GM12801 (cell line): ENCODE data around the gene CDK9.

Source experiments
- TF ChIP-seq, protein P1 (sequence below): IDR thresholded peaks from one replicate; pipeline ENCODE4 v1.5.1; 2011; ENCODE audit warnings: control low read depth; ENCODE audit not compliant: insufficient read length; ENCODE audit errors: extremely low read depth

CDK9 gene

DNA sequence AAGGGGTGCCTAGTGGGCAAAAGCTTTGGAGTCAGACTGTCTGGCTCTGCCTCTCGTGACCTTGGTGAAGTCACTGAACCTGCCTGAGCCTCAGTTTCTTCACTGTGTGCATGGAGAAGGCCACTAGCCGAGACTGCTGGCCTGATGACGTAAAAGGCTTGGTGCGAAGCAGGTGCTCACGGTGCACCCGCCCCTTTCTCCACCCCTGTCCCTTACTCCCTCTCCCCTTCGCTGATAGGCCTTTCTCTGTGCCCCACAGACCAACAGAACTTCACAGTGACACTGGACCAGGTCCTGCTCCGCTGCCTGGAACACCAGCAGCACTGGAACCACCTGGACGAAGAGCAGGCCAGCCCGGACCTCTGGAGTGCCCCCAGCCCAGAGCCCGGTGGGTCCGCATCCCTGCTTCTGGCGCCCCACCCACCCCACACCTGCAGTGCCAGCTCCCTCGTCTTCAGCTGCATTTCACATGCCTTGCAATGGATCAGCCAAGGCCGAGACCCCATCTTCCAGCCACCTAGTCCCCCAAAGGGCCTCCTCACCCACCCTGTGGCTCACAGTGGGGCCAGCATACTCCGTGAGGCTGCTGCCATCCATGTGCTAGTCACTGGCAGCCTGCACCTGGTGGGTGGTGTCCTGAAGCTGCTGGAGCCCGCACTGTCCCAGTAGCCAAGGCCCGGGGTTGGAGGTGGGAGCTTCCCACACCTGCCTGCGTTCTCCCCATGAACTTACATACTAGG lies 27.3 kb downstream of the CDK9 start:
- TF ChIP-seq, protein P1, sequence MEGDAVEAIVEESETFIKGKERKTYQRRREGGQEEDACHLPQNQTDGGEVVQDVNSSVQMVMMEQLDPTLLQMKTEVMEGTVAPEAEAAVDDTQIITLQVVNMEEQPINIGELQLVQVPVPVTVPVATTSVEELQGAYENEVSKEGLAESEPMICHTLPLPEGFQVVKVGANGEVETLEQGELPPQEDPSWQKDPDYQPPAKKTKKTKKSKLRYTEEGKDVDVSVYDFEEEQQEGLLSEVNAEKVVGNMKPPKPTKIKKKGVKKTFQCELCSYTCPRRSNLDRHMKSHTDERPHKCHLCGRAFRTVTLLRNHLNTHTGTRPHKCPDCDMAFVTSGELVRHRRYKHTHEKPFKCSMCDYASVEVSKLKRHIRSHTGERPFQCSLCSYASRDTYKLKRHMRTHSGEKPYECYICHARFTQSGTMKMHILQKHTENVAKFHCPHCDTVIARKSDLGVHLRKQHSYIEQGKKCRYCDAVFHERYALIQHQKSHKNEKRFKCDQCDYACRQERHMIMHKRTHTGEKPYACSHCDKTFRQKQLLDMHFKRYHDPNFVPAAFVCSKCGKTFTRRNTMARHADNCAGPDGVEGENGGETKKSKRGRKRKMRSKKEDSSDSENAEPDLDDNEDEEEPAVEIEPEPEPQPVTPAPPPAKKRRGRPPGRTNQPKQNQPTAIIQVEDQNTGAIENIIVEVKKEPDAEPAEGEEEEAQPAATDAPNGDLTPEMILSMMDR = no peak

DNA sequence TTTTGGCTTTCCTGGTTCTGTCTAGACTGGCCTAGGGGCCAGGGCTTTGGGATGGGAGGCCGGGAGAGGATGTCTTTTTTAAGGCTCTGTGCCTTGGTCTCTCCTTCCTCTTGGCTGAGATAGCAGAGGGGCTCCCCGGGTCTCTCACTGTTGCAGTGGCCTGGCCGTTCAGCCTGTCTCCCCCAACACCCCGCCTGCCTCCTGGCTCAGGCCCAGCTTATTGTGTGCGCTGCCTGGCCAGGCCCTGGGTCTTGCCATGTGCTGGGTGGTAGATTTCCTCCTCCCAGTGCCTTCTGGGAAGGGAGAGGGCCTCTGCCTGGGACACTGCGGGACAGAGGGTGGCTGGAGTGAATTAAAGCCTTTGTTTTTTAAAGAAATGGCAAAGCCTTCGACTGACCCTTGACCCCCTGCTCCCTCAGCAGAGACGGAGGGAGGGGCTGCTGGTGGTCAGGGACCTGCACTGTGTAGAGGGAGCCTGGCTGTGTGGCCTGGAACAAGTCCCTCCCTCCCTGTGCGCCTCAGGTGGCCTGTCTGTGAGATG lies 27.9 kb downstream of the CDK9 start:
- TF ChIP-seq, protein P1 = no peak

DNA sequence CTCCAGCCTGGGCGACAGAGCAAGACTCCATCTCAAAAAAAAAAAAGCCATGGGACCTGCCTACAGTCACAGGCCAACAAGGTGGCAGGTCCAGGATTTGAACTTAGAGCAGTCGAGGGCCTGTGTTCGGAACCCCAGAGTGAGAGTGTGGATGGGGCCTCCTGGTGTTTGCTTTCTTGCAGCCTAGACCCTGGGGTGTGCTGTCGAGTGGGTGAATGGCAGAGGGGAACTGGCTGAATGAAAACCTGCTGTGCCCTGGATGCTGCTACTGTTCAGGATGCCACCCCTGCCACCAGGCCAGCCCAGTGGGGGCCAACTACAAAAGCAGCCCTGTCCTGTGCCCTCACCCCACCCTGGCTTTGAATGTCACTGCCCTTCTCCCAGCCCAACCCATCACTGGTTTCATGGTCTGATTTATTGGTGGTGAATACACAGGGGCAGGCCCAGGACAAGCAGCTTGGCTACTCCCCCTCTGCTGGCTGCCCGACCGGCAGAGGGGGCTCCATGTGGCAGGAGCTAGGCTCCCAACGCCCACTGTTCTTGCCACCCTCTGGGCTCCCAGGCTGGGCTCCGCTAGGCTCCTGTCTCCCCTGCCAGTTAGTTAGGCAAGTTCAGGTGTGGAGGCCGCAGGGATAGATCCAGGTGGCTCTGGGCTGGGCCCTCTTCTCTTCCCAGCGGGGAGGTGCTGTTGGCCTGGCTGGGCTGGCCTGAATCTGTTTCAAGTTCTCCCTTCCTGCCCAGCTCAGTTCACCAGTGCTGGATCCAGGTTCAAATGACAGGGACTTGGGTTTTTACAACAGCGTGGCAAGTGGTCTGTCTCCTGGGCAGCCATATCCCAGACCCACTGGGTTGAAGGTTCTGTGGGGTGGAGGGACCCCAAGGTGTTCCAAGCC lies 29.0 kb downstream of the CDK9 start:
- TF ChIP-seq, protein P1 = no peak

DNA sequence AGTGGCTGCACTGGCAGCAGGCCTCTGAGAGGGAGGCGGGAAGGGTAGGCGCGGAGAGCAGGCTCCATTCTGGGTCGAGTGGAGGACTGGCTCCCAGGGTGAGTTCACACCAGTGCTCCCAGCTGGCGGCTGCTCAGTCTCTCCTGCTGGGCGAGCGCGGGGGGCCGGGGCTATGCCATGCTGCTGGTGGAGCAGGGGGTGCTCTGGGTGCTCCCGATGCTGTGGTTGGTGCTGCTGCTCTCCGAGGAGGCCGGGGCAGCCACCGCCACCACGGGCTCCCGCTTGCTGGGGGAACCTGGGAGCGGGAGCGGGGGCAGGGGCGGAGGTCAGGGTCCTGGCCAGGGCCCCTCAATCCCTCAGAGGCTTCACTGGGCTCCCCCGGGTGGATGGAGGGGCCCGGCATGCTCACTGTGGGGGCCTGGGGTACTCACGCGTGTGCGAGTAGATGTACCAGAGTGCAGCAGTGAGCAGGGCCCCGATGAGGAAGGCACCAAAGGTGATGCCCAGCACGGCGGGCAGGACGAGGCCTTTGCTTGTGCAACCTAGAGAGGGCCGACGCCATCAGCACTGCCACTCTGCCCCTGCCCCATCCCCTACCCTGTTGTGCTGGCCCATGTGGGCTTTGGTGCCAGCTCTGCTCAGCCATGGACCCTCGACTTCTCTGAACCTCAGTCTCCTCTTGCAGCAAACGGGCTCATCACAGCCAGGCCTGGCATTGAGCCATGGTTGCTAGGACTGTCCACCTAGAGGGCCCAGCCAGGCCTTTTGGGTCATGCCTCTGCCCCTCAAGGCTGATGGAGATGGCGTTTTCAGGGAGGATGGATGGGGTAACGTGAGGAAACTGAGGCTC lies 29.9 kb downstream of the CDK9 start:
- TF ChIP-seq, protein P1 = no peak

DNA sequence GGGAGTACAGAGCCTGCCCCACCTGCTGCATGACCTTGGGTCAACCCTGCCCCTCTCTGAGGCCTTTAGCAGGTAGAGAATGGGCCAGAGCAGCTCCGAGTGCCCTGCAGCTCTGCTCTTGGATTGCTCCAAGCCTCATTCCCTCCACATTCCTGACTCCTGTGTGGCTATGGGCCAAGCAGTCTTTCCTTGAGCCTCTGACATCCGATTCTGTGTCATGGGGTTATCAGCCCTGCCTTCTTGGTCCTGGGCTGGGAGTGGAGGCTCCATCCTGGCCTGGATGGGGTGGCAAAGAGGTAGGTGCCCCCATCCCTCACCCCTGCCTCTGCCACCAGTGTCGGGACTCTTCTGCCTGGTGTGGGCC lies 30.5 kb downstream of the CDK9 start:
- TF ChIP-seq, protein P1 = no peak

DNA sequence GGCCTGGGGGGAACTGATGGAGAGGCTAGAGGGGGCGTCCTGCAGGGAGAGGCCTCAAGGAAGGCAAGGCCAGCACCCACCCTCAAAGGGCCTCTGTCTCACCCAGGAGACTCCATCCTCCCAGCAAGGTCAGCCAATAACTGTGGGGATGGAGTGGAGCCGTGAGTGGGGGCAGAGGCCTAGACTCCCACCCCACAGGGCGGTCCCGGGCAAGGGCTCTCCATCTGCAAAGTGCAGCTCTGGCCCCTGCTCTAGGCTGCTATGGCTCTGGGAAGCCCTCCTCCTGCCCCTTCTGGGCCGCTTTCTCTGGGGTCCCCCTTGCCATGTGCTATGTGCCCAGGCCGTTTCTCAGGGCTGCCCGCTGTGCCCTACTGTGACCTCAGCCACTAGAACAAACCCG lies 30.9 kb downstream of the CDK9 start:
- TF ChIP-seq, protein P1 = no peak
